ENCODE results near the gene PRKG1.
"Not testable (repeated sequence)": the region's sequence is repeated elsewhere in the genome, so short reads cannot be mapped to it uniquely, and the experiment has no call there.

PRKG1 gene

GRCh38 chr10:52185256-52185655 lies 1111.0 kb downstream of the PRKG1 start:
- DNase-seq (ENCODE audit: low read depth in 1 of 2, low spot score in 1 of 2): no peak

GRCh38 chr10:52187521-52188258 lies 1113.4 kb downstream of the PRKG1 start:
- no peak for DNase-seq (ENCODE audit: low read depth in 1 of 2, low spot score in 1 of 2)

- DNase-seq (ENCODE audit: low read depth in 1 of 2, low spot score in 1 of 2): no peak
Measured at GRCh38 chr10:52191049-52191448, 1116.8 kb downstream of the PRKG1 start.

GRCh38 chr10:52194191-52194590 lies 1119.9 kb downstream of the PRKG1 start:
- no peak for DNase-seq (ENCODE audit: low read depth in 1 of 2, low spot score in 1 of 2)

GRCh38 chr10:52194716-52195115 lies 1120.4 kb downstream of the PRKG1 start:
- DNase-seq (ENCODE audit: low read depth in 1 of 2, low spot score in 1 of 2): no peak

- no peak for DNase-seq (ENCODE audit: low read depth in 1 of 2, low spot score in 1 of 2)
Measured at GRCh38 chr10:52197098-52197497, 1122.8 kb downstream of the PRKG1 start.

- DNase-seq (ENCODE audit: low read depth in 1 of 2, low spot score in 1 of 2): no peak
Measured at GRCh38 chr10:52198540-52198939, 1124.3 kb downstream of the PRKG1 start.

- DNase-seq (ENCODE audit: low read depth in 1 of 2, low spot score in 1 of 2): not testable (repeated sequence)
Measured at GRCh38 chr10:52204906-52205305, 1130.6 kb downstream of the PRKG1 start.

- DNase-seq (ENCODE audit: low read depth in 1 of 2, low spot score in 1 of 2): no peak
Measured at GRCh38 chr10:52208365-52208764, 1134.1 kb downstream of the PRKG1 start.

GRCh38 chr10:52210161-52210560 lies 1135.9 kb downstream of the PRKG1 start:
- DNase-seq (ENCODE audit: low read depth in 1 of 2, low spot score in 1 of 2): no peak

- DNase-seq (ENCODE audit: low read depth in 1 of 2, low spot score in 1 of 2): no peak
Measured at GRCh38 chr10:52212062-52212461, 1137.8 kb downstream of the PRKG1 start.

GRCh38 chr10:52212802-52213201 lies 1138.5 kb downstream of the PRKG1 start:
- DNase-seq (ENCODE audit: low read depth in 1 of 2, low spot score in 1 of 2): no peak

- DNase-seq (ENCODE audit: low read depth in 1 of 2, low spot score in 1 of 2): no peak
Measured at GRCh38 chr10:52213321-52213752, 1139.0 kb downstream of the PRKG1 start.

GRCh38 chr10:52215745-52216361 lies 1141.6 kb downstream of the PRKG1 start:
- peak in 1 of 2 donors; percentile 14 for DNase-seq (ENCODE audit: low read depth in 1 of 2, low spot score in 1 of 2)

GRCh38 chr10:52216852-52217251 lies 1142.6 kb downstream of the PRKG1 start:
- DNase-seq (ENCODE audit: low read depth in 1 of 2, low spot score in 1 of 2): no peak

GRCh38 chr10:52217531-52217930 lies 1143.2 kb downstream of the PRKG1 start:
- DNase-seq (ENCODE audit: low read depth in 1 of 2, low spot score in 1 of 2): no peak

- no peak for DNase-seq (ENCODE audit: low read depth in 1 of 2, low spot score in 1 of 2)
Measured at GRCh38 chr10:52220947-52221346, 1146.7 kb downstream of the PRKG1 start.

GRCh38 chr10:52221923-52222322 lies 1147.6 kb downstream of the PRKG1 start:
- no peak for DNase-seq (ENCODE audit: low read depth in 1 of 2, low spot score in 1 of 2)

- DNase-seq (ENCODE audit: low read depth in 1 of 2, low spot score in 1 of 2): no peak
Measured at GRCh38 chr10:52226197-52226847, 1152.0 kb downstream of the PRKG1 start.

GRCh38 chr10:52228556-52228955 lies 1154.3 kb downstream of the PRKG1 start:
- DNase-seq (ENCODE audit: low read depth in 1 of 2, low spot score in 1 of 2): no peak

GRCh38 chr10:52229291-52229931 lies 1155.1 kb downstream of the PRKG1 start:
- no peak for DNase-seq (ENCODE audit: low read depth in 1 of 2, low spot score in 1 of 2)

Measured in activated CD4-positive, alpha-beta T cell treated with anti-CD3 and anti-CD28 coated beads, Interleukin-2, amount 50 U/mL, for 24 hours (primary cell).